ENCODE data around the gene RANBP10. TPM values are rescaled to one million over a fixed set of nuclear protein-coding genes. Genes with fewer than 3 reads are reported as not detected.

The RANBP10 gene
- 17.2 and 21.7 TPM in 2 replicates for total RNA-seq (2022)
- percentile 59 among the genes with signal in this experiment for Bru-seq, nascent RNA
- percentile 72 among the genes with signal in this experiment for BruChase-seq, experiment 1, labeled RNA remaining after a 6-hour chase
- BruChase-seq, experiment 2, labeled RNA remaining after a 2-hour chase, result percentile 65 among the genes with signal in this experiment
- long read RNA-seq, full-length matches to known transcripts, result 12 of 27 reads
- long read RNA-seq, partial matches to known transcripts, result 5 of 27 reads
- long read RNA-seq, other reads (novel, unspliced or antisense), result 10 of 27 reads

- DNase-seq (ENCODE audit: unreplicated experiment), result peak; percentile 99
- Mint-ChIP-seq H3K27ac (ENCODE audit: low read depth, unreplicated experiment) (peak within 1 kb of the TSS; percentile 89), H3K36me3 (ENCODE audit: insufficient read depth, unreplicated experiment) (peaks cover 36% of the 10 kb centered on the region), H3K4me1 (ENCODE audit: insufficient read depth, unreplicated experiment) (peaks cover 5% of the 10 kb centered on the region), H3K27me3 (ENCODE audit: insufficient read depth, unreplicated experiment) (no peaks in the 10 kb centered on the region), H3K9me3 (ENCODE audit: unreplicated experiment) (no peaks in the 10 kb centered on the region), H3K4me3 (ENCODE audit: unreplicated experiment) (peak within 1 kb of the TSS; percentile 90)
- CTCF ChIA-PET, result interaction anchor here (0.6 to 3.0 kb wide), 16 partner anchors 9 to 304 kb away, joined by 3 to 24 read pairs (median 4); no protein-coding TSS in a partner anchor
- intact Hi-C loops (cut with micrococcal nuclease), result loop anchor here (1.0 to 10.0 kb wide), 3 partner anchors 89 to 282 kb away; partner anchors contain the start of genes GFOD2 and RIPOR1
- TF ChIP-seq, protein P1, sequence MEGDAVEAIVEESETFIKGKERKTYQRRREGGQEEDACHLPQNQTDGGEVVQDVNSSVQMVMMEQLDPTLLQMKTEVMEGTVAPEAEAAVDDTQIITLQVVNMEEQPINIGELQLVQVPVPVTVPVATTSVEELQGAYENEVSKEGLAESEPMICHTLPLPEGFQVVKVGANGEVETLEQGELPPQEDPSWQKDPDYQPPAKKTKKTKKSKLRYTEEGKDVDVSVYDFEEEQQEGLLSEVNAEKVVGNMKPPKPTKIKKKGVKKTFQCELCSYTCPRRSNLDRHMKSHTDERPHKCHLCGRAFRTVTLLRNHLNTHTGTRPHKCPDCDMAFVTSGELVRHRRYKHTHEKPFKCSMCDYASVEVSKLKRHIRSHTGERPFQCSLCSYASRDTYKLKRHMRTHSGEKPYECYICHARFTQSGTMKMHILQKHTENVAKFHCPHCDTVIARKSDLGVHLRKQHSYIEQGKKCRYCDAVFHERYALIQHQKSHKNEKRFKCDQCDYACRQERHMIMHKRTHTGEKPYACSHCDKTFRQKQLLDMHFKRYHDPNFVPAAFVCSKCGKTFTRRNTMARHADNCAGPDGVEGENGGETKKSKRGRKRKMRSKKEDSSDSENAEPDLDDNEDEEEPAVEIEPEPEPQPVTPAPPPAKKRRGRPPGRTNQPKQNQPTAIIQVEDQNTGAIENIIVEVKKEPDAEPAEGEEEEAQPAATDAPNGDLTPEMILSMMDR (IDR thresholded peaks at IDR 0.05; ENCODE audit: unreplicated experiment), result no peak
- POLR2A ChIA-PET, result interaction anchor here (0.6 to 2.3 kb wide), 32 partner anchors 9 to 559 kb away, joined by 3 to 27 read pairs (median 4); partner anchors contain the start of genes ACD, ATP6V0D1, CTCF and CTRL
- no TSS peak for BruUV-seq (replicated peaks)
Measured at GRCh38 chr16:67806428-67807147, at the start of gene RANBP10, which contains the start of gene TSNAXIP1. TSS of gene RANBP10 (minus strand) at chr16:67806560. CDS start at chr16:67806536, 24 bp downstream. TSS of gene TSNAXIP1 (plus strand) at chr16:67806889. CDS start at chr16:67807150, 261 bp downstream.

GRCh38 chr16:67855789-67856188, 49.4 kb upstream of the RANBP10 start:
- BruUV-seq (replicated peaks), result no TSS peak
- ChIA-PET POLR2A (interaction anchor here (1.0 to 1.3 kb wide), 2 partner anchors 9 to 12 kb away, joined by 3 to 9 read pairs; partner anchors contain the start of gene NUTF2), CTCF (interaction anchor here (0.8 to 1.5 kb wide), 3 partner anchors 11 to 39 kb away, joined by 3 to 7 read pairs (median 3); partner anchors contain the start of gene NRN1L)
- peaks cover 22% of the 10 kb centered on the region for H3K4me1 Mint-ChIP-seq (ENCODE audit: insufficient read depth, unreplicated experiment)
- intact Hi-C loops (cut with micrococcal nuclease), result no loop called here
- no peak for DNase-seq (ENCODE audit: unreplicated experiment)
- H3K27me3 Mint-ChIP-seq (ENCODE audit: insufficient read depth, unreplicated experiment), result no peaks in the 10 kb centered on the region
- H3K4me3 Mint-ChIP-seq (ENCODE audit: unreplicated experiment), result no peak overlapping the region
- TF ChIP-seq, protein P1 (IDR thresholded peaks at IDR 0.05; ENCODE audit: unreplicated experiment), result no peak
- peak overlapping the region; percentile 99 for H3K27ac Mint-ChIP-seq (ENCODE audit: low read depth, unreplicated experiment)
- H3K36me3 Mint-ChIP-seq (ENCODE audit: insufficient read depth, unreplicated experiment), result peaks cover 43% of the 10 kb centered on the region
- no peaks in the 10 kb centered on the region for H3K9me3 Mint-ChIP-seq (ENCODE audit: unreplicated experiment)

- H3K27me3 Mint-ChIP-seq (ENCODE audit: insufficient read depth, unreplicated experiment), result no peaks in the 10 kb centered on the region
- POLR2A ChIA-PET, result no interaction called here
- CTCF ChIA-PET, result interaction anchor here (0.6 kb wide), 2 partner anchors 9 to 1443 kb away, joined by 4 to 5 read pairs; no protein-coding TSS in a partner anchor
- peak overlapping the region; percentile 99 for H3K27ac Mint-ChIP-seq (ENCODE audit: low read depth, unreplicated experiment)
- H3K36me3 Mint-ChIP-seq (ENCODE audit: insufficient read depth, unreplicated experiment), result peaks cover 42% of the 10 kb centered on the region
- TF ChIP-seq, protein P1 (IDR thresholded peaks at IDR 0.05; ENCODE audit: unreplicated experiment), result no peak
- DNase-seq (ENCODE audit: unreplicated experiment), result no peak
- no peaks in the 10 kb centered on the region for H3K9me3 Mint-ChIP-seq (ENCODE audit: unreplicated experiment)
- intact Hi-C loops (cut with micrococcal nuclease), result no loop called here
- no TSS peak for BruUV-seq (replicated peaks)
- no peak overlapping the region for H3K4me3 Mint-ChIP-seq (ENCODE audit: unreplicated experiment)
- H3K4me1 Mint-ChIP-seq (ENCODE audit: insufficient read depth, unreplicated experiment), result peaks cover 19% of the 10 kb centered on the region
Measured at GRCh38 chr16:67853670-67854069, 47.3 kb upstream of the RANBP10 start.

Data from MCF 10A (cell line).